RCC 7860 (cell line): ENCODE measurements around the gene DENND1A.

Source experiments
- DNase-seq: peaks from one replicate; pipeline ENCODE4 v3.0.0-alpha.2; 2015; ENCODE audit warnings: low spot score
- FAIRE-seq: peaks from 2 replicates; lab custom pipeline; 2012; peaks lifted over from hg19 to GRCh38; lab: Jason Lieb, UNC

The DENND1A gene

GRCh38 chr9:123551734-123552133 is 378.2 kb downstream of the DENND1A start:
- DNase-seq, result no peak
- FAIRE-seq, result no peak

- no peak for DNase-seq
- FAIRE-seq, result no peak
Measured at GRCh38 chr9:123550797-123551196, 379.1 kb downstream of the DENND1A start.

GRCh38 chr9:123550012-123550411 is 379.9 kb downstream of the DENND1A start:
- no peak for DNase-seq
- no peak for FAIRE-seq

GRCh38 chr9:123548741-123549545 is 381.0 kb downstream of the DENND1A start:
- FAIRE-seq (no peak), DNase-seq (no peak)

GRCh38 chr9:123544007-123544827 is 385.7 kb downstream of the DENND1A start:
- FAIRE-seq (peak; percentile 83), DNase-seq (peak; percentile 25)

GRCh38 chr9:123543492-123543891 is 386.4 kb downstream of the DENND1A start:
- no peak for FAIRE-seq

GRCh38 chr9:123542435-123543225 is 387.3 kb downstream of the DENND1A start:
- FAIRE-seq, result no peak
- DNase-seq, result no peak

More at GRCh38 chr9:123543492-123543891, 386.4 kb downstream of the DENND1A start:
- DNase-seq, result no peak

- DNase-seq (no peak), FAIRE-seq (no peak)
Measured at GRCh38 chr9:123541411-123541810, 388.5 kb downstream of the DENND1A start.

- DNase-seq, result no peak
- FAIRE-seq, result no peak
Measured at GRCh38 chr9:123540457-123540856, 389.5 kb downstream of the DENND1A start.

- DNase-seq (no peak), FAIRE-seq (no peak)
Measured at GRCh38 chr9:123537809-123538208, 392.1 kb downstream of the DENND1A start.

GRCh38 chr9:123536455-123536868 is 393.5 kb downstream of the DENND1A start:
- no peak for DNase-seq
- no peak for FAIRE-seq

- FAIRE-seq, result no peak
- DNase-seq, result no peak
Measured at GRCh38 chr9:123534336-123534735, 395.6 kb downstream of the DENND1A start.

- FAIRE-seq (no peak), DNase-seq (no peak)
Measured at GRCh38 chr9:123530244-123530643, 399.7 kb downstream of the DENND1A start.

- DNase-seq (no peak), FAIRE-seq (no peak)
Measured at GRCh38 chr9:123528501-123528900, 401.4 kb downstream of the DENND1A start.

GRCh38 chr9:123527981-123528380 is 401.9 kb downstream of the DENND1A start:
- FAIRE-seq (no peak), DNase-seq (no peak)

GRCh38 chr9:123525957-123526356 is 404.0 kb downstream of the DENND1A start:
- DNase-seq, result no peak

GRCh38 chr9:123525424-123525823 is 404.5 kb downstream of the DENND1A start:
- DNase-seq (no peak), FAIRE-seq (no peak)

More at GRCh38 chr9:123525957-123526356, 404.0 kb downstream of the DENND1A start:
- no peak for FAIRE-seq

GRCh38 chr9:123524866-123525265 is 405.1 kb downstream of the DENND1A start:
- DNase-seq, result no peak
- no peak for FAIRE-seq

GRCh38 chr9:123523845-123524244 is 406.1 kb downstream of the DENND1A start:
- FAIRE-seq (no peak), DNase-seq (no peak)

GRCh38 chr9:123523001-123523400 is 406.9 kb downstream of the DENND1A start:
- no peak for DNase-seq

GRCh38 chr9:123522251-123522650 is 407.7 kb downstream of the DENND1A start:
- DNase-seq, result no peak
- no peak for FAIRE-seq

More at GRCh38 chr9:123523001-123523400, 406.9 kb downstream of the DENND1A start:
- FAIRE-seq, result no peak
